HepG2 (cell line): ENCODE results near the gene KMT2E. TPM values are rescaled to one million over a fixed set of nuclear protein-coding genes. Genes with fewer than 3 reads are reported as not detected.

Source experiments
- ATAC-seq: fragments of 200-7000 bp; cut with Tn5 transposase; 3 replicates; pipeline ENCODE4 v1.9.1; 2020; ENCODE audit warnings: mild to moderate bottlenecking, moderate library complexity
- BruUV-seq: library from RNA; stranded (reverse); fragments of 400-500 nt; replicated peaks from 2 replicates; lab custom pipeline; 2021; lab: Mats Ljungman, UMichigan
- CTCF ChIA-PET: fragments of 300-600 bp; formaldehyde crosslinking; extraction: SDS; loops from one replicate; lab custom pipeline; 2021; ENCODE audit warnings: low total read pairs, inconsistent platforms, low intra/inter-chr PET ratio; lab: Yijun Ruan, JAX
- POLR2A ChIA-PET: fragments of 350-600 bp; sonication (Branson Sonifier 250); formaldehyde crosslinking; loops from one replicate; lab custom pipeline; 2020; ENCODE audit warnings: antibody characterized with exemption, inconsistent platforms; lab: Yijun Ruan, JAX
- DNase-seq: peaks from one replicate; pipeline ENCODE4 v3.0.0-alpha.2; 2015; ENCODE audit warnings: low spot score
- FAIRE-seq: peaks from 3 replicates; lab custom pipeline; 2011; peaks lifted over from hg19 to GRCh38; lab: Jason Lieb, UNC
- H2AFZ ChIP-seq: one replicate; pipeline ENCODE4 v1.6.1; 2011; ENCODE audit warnings: low read length, inconsistent platforms
- H3K27ac ChIP-seq: fragments of 300-600 bp; 3 replicates; pipeline ENCODE4 v1.8.0; 2011; ENCODE audit warnings: mixed run types, mild to moderate bottlenecking, mixed read lengths, low read length, inconsistent platforms; ENCODE audit not compliant: insufficient read depth; ENCODE audit errors: extremely low read length
- H3K27me3 ChIP-seq, 2 experiments: fragments of 200-600 bp in 1 of 2; 2 replicates in 1 of 2; 3 replicates in 1 of 2; pipeline versions ENCODE4 v1.6.0 to v1.8.0; 2011; ENCODE audit warnings: low read length in 2 of 2, mild to moderate bottlenecking in 2 of 2, moderate library complexity in 2 of 2, inconsistent platforms in 1 of 2; ENCODE audit not compliant: insufficient read depth in 2 of 2, control insufficient read depth in 1 of 2
- H3K36me3 ChIP-seq, 2 experiments: fragments of 200-600 bp in 1 of 2; replicated peaks in 1 of 2; 2 replicates in 1 of 2; 3 replicates in 1 of 2; pipeline versions ENCODE4 v1.5.1 to v1.8.0; 2011; ENCODE audit warnings: low read length in 2 of 2, inconsistent platforms in 1 of 2; ENCODE audit not compliant: insufficient read depth in 2 of 2, control insufficient read depth in 1 of 2
- H3K4me1 ChIP-seq: 2 replicates; pipeline ENCODE4 v1.5.1; 2012; ENCODE audit warnings: low read length, inconsistent platforms; ENCODE audit not compliant: insufficient read depth
- H3K4me2 ChIP-seq: 2 replicates; pipeline ENCODE4 v1.6.0; 2011; ENCODE audit warnings: low read depth, low read length, inconsistent platforms
- H3K4me3 ChIP-seq, 3 experiments: fragments of 200-600 bp in 1 of 3; sonication (generic), shearing (Covaris generic) in 1 of 3; replicated peaks in 1 of 3; 2 replicates each; pipeline ENCODE4 v1.5.1; 2011 to 2016; ENCODE audit warnings: low read length in 3 of 3, inconsistent platforms in 2 of 3, low read depth in 2 of 3, mild to moderate bottlenecking in 2 of 3, control low read depth in 1 of 3, mixed read lengths in 1 of 3; ENCODE audit not compliant: insufficient read depth in 1 of 3
- H3K79me2 ChIP-seq: one replicate; pipeline ENCODE4 v1.6.1; 2011; ENCODE audit warnings: low read length, inconsistent platforms; ENCODE audit not compliant: insufficient read depth
- H3K9ac ChIP-seq: 2 replicates; pipeline ENCODE4 v1.6.0; 2011; ENCODE audit warnings: mild to moderate bottlenecking, low read depth, low read length, inconsistent platforms; ENCODE audit not compliant: insufficient read depth
- H3K9me3 ChIP-seq: 2 replicates; pipeline ENCODE4 v1.5.1; 2012; ENCODE audit warnings: mild to moderate bottlenecking, low read length
- H4K20me1 ChIP-seq: 2 replicates; pipeline ENCODE4 v1.6.0; 2011; ENCODE audit warnings: inconsistent platforms, mild to moderate bottlenecking, low read length, moderate library complexity; ENCODE audit not compliant: insufficient read depth
- AGO2 ChIP-seq: fragments of 200-400 bp; formaldehyde crosslinking; optimal IDR thresholded peaks from 2 replicates; pipeline ENCODE3; 2017; ENCODE audit warnings: mild to moderate bottlenecking, low read depth, low read length, moderate library complexity
- IKZF1 ChIP-seq: fragments of 450-650 bp; IDR thresholded peaks from 2 replicates; pipeline ENCODE4 v1.7.1; 2016
- NFRKB ChIP-seq: fragments of 450-650 bp; IDR thresholded peaks from 2 replicates; pipeline ENCODE4 v1.6.1; 2017
- NKX3-1 ChIP-seq: sonication (generic); formaldehyde crosslinking; IDR thresholded peaks from 2 replicates; pipeline ENCODE4 v1.5.0; 2020; ENCODE audit warnings: missing genetic modification reagents
- NR2F6 ChIP-seq, 2 experiments: IDR thresholded peaks; 2 replicates each; pipeline ENCODE4 v1.6.1; 2016; ENCODE audit warnings: antibody characterized with exemption in 1 of 2, mild to moderate bottlenecking in 1 of 2
- SOX6 ChIP-seq, 2 experiments: fragments of 450-650 bp in 1 of 2; sonication (generic) in 1 of 2; formaldehyde crosslinking in 1 of 2; IDR thresholded peaks; 2 replicates each; pipeline versions ENCODE4 v1.4.0 to v1.6.1; 2017 to 2020; ENCODE audit warnings: antibody characterized with exemption in 1 of 2, mild to moderate bottlenecking in 1 of 2, missing genetic modification reagents in 1 of 2
- TRAFD1 ChIP-seq: sonication (generic); formaldehyde crosslinking; IDR thresholded peaks from 2 replicates; pipeline ENCODE4 v1.5.1; 2020; ENCODE audit warnings: missing genetic modification reagents, mild to moderate bottlenecking, borderline replicate concordance
- WGBS: methylation state at CpG from one replicate; pipeline ENCODE4 v1.1.6; 2017; ENCODE audit warnings: low lambda C conversion rate; 5-methylcytosine and 5-hydroxymethylcytosine counted together
- in situ Hi-C: cut with HindIII; loops from 2 replicates; pipeline ENCODE4 v1.10.0; 2017; ENCODE audit warnings: low pct_unique_long_range_greater_than_20kb; ENCODE audit not compliant: extremely low pct_ligation_motif_present
- intact Hi-C: fragments of 100-400 bp; cut with micrococcal nuclease; formaldehyde crosslinking; loops from one replicate; pipeline ENCODE4 v1.10.0; 2022; ENCODE audit not compliant: unreplicated experiment
- polyA plus RNA-seq, 8 experiments: library from polyadenylated mRNA; depleted of rRNA in 3 of 8; stranded (reverse) in 7 of 8; unstranded in 1 of 8; fragments of >200 nt; fragmentation: Illumina TruSeq in 4 of 8; extraction: Trizol in 4 of 8; gene quantifications; 2 replicates each; pipeline versions ENCODE4 v1.2.1 to v1.2.3, GENCODE V29; 2011 to 2016; ENCODE audit warnings: low read depth in 4 of 8, missing spikeins in 1 of 8, mixed read lengths in 1 of 8; ENCODE audit not compliant: insufficient read depth in 1 of 8
- total RNA-seq, 5 experiments: library from RNA; depleted of rRNA; stranded (reverse); fragments of >200 nt; fragmentation: Illumina TruSeq; extraction: Trizol; gene quantifications; 2 replicates each; pipeline ENCODE4 v1.2.3, GENCODE V29; 2016; ENCODE audit warnings: low read depth in 1 of 5

The KMT2E gene
- total and polyA plus RNA-seq, 2 of the 13 experiments (the other 11 are each of a cell fraction or from before 2014, with no cell fraction given): 6.3 to 24.4 TPM

- Histone ChIP-seq H3K27ac (no peak overlapping the region), H3K27me3 (no peaks in the 10 kb centered on the region), H3K9ac (no peak overlapping the region), H3K4me1 (peaks cover 13% of the 10 kb centered on the region), H3K36me3 (no peaks in the 10 kb centered on the region), H2AFZ (no peak overlapping the region), H3K4me3 (no peak overlapping the region), H3K4me2 (no peak overlapping the region), H3K9me3 (no peaks in the 10 kb centered on the region), H4K20me1 (0 out of 2 replicates have a peak, but pooled peaks cover 6% of the 10 kb centered on the region), H3K79me2 (peaks cover 16% of the 10 kb centered on the region)
- POLR2A ChIA-PET: no interaction called here
- TF ChIP-seq IKZF1 (no peak), SOX6 (IDR thresholded peaks at IDR 0.05) (no peak), SOX6 (CRISPR knock-in tag; IDR thresholded peaks at IDR 0.05) (no peak), NR2F6 (IDR thresholded peaks at IDR 0.05) (no peak), NR2F6 (CRISPR knock-in tag; IDR thresholded peaks at IDR 0.05) (no peak), NKX3-1 (CRISPR knock-in tag) (no peak)
- 91% methylated on average over 4 of the region's 4 CpGs for WGBS
- DNase-seq: no peak
- ATAC-seq: no peak
- FAIRE-seq: no peak
- CTCF ChIA-PET: no interaction called here
- BruUV-seq: no TSS peak
- in situ Hi-C loops: no loop called here
- intact Hi-C loops: no loop called here
Observed at GRCh38 chr7:104979167-104979841, 34.7 kb upstream of the KMT2E start.

- POLR2A ChIA-PET: interaction anchor here (1.4 to 1.9 kb wide), 4 partner anchors 30 to 551 kb away, joined by 3 to 11 read pairs (median 5); partner anchors contain the start of genes KMT2E and RINT1
- ATAC-seq (no peak), DNase-seq (no peak), FAIRE-seq (no peak)
- CTCF ChIA-PET: interaction anchor here (1.0 to 2.0 kb wide), 3 partner anchors 58 to 61 kb away, joined by 3 to 7 read pairs (median 6); no protein-coding TSS in a partner anchor
- no peak overlapping the region for H3K27ac ChIP-seq
- TF ChIP-seq NFRKB (no peak), AGO2 (peak; percentile 63), TRAFD1 (no peak)
- H3K79me2 ChIP-seq: peaks cover 23% of the 10 kb centered on the region
- WGBS: 96% methylated on average over 5 of the region's 5 CpGs
- H3K4me2 ChIP-seq: no peak overlapping the region
- intact Hi-C loops (no loop called here), in situ Hi-C loops (no loop called here)
- no TSS peak for BruUV-seq
- H3K36me3 ChIP-seq: no peaks in the 10 kb centered on the region
- peaks cover 22% of the 10 kb centered on the region for H3K4me1 ChIP-seq
- no peak overlapping the region for H3K4me3 ChIP-seq
- no peaks in the 10 kb centered on the region for H3K27me3 ChIP-seq
- H3K9ac ChIP-seq: no peak overlapping the region
- no peak overlapping the region for H2AFZ ChIP-seq
- H4K20me1 ChIP-seq: peaks cover 16% of the 10 kb centered on the region; the same call in 1 of the 2 replicates
- no peaks in the 10 kb centered on the region for H3K9me3 ChIP-seq
Observed at GRCh38 chr7:104980440-104980839, 33.6 kb upstream of the KMT2E start.
